A673 (cell line): ENCODE measurements around the gene SBSN.

Experiments used
- CTCF ChIP-seq: fragments of 300-800, 200-600 bp; sonication (generic); conservative IDR thresholded peaks from 2 replicates; pipeline ENCODE4 v1.5.1; 2017; ENCODE audit warnings: low read depth, mild to moderate bottlenecking, antibody characterized with exemption, low read length, moderate library complexity, mixed read lengths
- EZH2 ChIP-seq: fragments of 200-600 bp; sonication (generic); IDR thresholded peaks from 2 replicates; pipeline ENCODE4 v1.6.1; 2017; ENCODE audit warnings: borderline replicate concordance, low read depth, mild to moderate bottlenecking, mixed read lengths, antibody characterized with exemption, low read length; ENCODE audit not compliant: poor library complexity, severe bottlenecking

GRCh38 chr19:35519291-35519690, 8.8 kb downstream of the SBSN start:
- TF ChIP-seq CTCF (no peak), EZH2 (no peak)
